HPDE6-E6E7 (cell line): Measurements from ENCODE around the gene MGST3.
"Not testable (repeated sequence)": the region's sequence is repeated elsewhere in the genome, so short reads cannot be mapped to it uniquely, and the experiment has no call there.

ENCODE experiments used
- DNase-seq: peaks from one replicate; pipeline ENCODE4 v3.0.0; 2011; ENCODE audit warnings: missing footprints; ENCODE audit errors: extremely low spot score

The MGST3 gene

DNA sequence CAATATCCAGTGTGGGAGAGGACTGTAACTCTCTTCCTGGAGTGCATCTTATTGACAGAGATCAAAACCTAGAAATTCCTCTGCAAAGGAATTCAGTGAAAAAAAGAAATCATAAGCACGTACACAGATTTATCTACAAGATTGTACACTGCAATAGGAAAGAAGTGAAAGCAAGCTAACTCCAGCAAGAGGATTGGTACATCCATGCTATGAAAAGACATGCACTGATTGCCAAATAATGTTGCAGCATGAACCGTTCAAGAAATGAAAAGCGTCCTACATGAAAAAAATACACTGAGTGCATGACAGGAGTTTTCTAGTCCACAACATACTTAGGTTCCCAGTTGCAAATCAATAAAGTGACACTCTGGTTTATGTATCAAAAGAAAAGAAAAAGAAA lies 1.9 kb upstream of the MGST3 start:
- no peak for DNase-seq

DNA sequence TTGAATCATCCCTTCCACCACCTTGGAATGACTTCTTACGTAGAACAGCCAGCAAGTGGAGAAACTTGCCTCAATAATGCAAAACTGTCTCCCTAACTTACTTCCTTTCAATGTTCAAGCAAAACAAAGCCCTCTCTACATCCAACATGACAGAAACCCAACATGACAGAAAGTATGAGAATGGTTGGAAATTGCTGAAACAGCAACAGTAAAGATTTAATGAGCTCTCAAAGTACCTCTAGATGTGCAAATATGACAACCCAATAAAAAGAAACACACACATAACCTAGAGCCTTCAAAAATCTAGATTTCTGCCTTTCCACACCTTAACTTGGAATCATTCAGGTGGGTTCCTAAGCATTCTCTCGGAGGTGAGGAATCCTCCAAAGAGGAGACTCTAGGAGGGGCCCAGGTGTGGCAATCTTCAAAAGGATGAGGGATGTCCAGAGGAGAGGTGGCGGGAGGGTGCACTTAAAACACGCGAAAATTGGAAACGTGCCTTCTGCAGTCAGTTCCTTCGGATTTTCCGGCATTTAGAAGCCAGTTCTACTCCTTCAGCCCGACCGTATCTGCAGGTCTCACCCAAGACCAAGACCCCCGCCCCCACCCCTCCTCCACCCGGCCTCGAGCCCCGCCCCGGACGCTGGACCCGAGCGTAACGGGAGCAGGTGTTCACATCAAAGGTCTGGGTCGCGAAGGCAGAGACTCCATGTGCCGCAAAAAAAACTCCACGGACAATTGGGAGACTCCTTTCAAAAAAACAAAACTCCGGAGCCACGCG lies 996 bp upstream of the MGST3 start:
- DNase-seq, result peak; percentile 22

DNA sequence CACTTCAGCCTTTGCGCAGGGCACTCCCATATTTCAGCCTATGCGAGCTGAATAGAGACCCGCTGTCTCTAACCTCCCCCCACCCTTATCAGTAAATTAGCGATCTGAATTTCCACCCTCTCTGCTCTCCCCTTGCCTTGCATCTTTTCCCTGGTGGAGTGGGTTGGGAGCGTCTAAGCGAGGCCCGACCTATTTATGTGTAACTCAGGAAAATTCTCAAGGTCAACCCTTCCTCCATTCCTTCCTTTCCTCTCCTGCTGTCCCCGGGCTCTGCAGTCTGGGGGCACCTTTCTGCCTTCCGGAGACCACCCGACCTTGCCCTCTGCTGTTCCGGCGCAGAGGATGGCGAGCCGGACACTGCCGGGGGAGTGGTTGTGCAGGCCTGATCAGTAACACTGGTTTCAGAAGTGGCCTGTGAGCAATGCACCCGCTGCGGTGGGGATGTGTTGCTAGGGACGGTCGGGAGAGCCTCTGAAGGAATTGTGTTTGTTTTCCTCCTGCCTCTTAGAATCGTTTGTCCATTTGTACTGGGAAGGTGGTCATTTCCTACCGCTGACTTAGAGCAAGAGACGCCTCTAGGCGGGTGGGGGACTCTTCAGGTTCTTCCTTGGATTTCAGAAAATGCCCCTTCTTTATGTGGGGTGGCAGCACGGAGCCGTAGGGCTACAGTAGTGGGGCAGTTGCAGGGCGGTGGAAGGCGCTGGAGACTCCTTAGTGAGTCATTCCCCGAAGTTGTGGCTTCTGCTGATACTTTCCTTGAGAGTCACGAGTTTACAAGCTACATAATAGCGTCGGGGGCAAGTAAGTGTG lies 513 bp downstream of the MGST3 start:
- DNase-seq, result peak; percentile 73

DNA sequence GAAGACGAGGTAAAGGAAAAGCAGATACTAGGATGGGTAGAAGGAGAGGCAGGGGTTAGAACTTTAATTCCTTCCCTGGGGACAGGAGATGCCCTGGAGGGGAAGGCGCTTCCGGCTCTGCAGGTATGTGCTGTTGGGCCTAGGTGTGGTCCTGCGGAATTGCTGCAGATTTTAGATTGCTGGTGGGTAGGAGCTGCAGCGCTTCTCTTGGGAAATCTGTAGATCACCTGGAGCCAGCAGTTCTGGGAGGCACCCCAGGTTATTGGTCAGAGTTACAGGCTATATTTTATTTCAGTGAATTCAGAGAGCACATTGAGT lies 1.1 kb downstream of the MGST3 start:
- no peak for DNase-seq

DNA sequence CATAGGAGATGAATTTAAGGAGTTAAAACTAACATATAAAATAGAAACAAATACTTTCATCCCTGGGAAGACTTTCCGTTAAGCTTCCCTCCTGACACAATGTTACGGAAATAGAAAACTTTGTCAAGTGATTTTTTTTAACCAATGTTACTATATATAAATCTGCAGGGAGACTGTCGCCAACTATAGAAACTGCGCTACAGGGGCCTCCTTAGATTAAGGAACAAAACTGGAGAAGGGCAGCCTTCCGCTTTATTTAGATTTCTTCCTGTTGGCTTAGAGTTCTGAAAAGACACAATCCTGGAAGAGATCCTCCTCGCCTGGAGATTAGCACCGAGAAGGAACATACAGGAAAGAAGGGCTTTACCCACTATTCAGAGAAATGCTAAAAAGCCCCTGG lies 1.5 kb downstream of the MGST3 start:
- no peak for DNase-seq

DNA sequence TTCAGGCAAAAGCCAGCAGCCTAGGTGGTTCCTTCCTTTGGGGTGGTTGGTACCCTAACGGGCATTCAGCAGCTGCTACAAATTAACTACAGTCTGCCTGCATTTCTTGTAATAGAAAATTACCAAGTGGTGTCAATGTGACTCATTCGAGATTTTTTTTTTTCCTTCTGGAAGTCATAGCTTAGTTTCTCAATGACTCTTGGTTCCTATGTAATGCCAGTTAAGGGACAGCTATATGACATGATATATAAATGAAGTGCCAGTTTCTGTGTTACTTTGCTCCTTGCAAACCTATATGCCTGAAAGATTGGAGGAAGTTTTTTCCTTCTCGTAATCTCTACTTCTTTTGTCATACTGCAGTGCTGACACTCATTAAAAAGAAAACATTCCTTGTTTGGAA lies 2.6 kb downstream of the MGST3 start:
- no peak for DNase-seq

DNA sequence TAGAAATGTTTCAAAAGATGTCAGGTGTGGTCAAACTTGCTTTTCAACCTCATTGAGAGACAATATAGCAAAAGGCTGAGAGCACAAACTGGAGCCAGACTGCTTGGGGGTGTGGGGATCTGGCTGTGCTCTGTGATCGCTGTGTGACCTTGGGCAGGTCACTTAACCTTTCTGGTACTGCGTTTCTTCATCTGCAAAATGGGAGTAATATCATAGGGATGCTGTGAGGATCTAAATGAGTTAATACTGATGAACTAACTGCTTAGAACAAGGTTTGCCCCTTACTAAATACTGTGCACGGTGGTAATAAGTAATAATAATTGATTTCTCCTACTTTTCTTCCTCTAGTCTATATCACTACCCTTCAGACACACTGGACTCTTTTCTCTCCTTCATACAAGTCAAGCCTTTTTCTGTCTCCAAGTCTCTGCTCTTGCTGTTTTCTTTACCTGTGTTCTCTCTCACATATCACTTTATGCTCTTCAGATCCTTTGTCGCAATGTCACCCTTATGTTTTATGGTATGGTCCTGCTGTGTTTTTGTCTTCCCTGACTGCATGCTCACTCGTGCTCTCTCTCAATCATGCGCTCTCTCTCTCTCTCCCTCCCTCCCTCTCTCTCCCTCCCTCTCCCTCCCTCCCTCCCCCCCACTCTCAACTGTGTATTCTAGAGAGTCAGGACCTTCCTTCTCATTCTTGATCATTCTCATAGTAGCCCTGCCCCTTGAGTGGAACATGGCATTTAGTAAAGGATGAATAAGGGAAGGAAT lies 3.3 kb downstream of the MGST3 start:
- no peak for DNase-seq

DNA sequence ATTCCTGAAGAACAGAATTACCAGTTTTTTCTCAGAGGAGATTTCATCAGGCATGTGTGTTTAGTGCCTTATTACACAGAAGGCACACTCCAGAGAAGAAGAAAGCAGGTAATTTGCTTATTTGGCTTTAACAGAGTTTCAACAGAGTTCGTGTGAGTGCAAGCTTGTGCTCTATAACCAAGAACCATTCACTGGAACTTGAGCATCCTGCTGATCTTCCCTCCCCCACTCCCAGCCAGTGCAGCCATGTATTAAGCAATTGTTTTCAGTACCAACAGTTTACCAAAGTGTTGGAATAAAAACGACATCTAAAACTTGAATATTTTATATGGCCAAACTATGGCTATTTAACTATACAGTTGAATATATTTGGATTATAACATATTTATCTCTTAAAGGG lies 4.3 kb downstream of the MGST3 start:
- DNase-seq, result no peak

DNA sequence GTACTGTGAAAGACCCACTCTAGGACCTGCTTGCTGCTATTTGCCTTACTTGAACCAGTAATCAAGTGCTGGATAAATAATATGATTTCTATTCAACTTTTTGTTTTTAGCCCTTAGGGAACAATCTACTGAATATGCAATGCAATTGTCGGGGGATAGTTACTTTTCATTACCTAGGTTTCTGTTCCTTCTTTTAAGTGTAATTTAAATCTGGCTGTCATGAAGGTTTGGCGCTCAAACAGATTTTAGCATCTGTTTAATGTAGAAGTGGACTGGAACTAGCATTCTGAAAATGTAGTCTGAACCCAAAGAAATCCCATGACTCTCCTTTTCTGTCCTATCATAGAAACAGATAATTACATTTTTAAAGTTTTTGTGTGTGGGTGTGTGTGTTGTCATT lies 4.8 kb downstream of the MGST3 start:
- no peak for DNase-seq

DNA sequence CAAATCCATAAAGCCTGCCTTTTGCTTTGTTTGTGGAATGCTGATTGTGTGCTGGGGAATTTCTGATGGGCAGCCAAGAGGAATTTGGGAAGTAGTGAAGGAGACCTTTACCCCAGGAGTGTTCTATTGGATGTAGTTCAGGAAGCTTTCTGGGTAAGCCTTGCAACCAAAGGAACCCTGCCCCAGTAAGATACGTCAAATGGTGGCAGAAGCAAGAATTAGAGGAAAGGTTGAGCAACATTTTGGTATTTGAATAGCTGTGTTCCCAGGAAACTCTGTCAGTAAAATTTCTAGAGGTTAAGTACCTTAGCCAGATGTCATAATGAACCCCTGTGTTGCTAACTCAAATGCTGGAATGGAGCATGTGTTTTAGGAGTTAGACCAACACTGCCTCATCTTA lies 6.4 kb downstream of the MGST3 start:
- no peak for DNase-seq

DNA sequence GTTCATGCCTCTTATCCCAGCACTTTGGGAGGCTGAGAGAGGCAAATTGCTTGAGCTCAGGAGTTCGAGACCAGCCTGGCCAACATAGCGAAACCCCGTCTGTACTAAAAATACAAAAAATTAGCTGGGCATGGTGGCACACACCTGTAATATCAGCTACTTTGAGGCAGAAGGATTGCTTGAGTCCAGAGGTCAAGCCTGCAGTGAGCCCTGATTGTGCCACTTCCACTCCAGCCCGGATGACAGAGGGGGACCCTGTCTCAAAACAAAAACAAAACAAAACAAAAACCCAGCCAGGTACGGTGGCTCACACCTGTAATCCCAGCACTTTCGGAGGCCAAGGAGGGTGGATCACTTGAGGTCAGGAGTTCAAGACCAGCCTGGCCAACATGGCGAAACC lies 7.2 kb downstream of the MGST3 start:
- DNase-seq, result not testable (repeated sequence)

DNA sequence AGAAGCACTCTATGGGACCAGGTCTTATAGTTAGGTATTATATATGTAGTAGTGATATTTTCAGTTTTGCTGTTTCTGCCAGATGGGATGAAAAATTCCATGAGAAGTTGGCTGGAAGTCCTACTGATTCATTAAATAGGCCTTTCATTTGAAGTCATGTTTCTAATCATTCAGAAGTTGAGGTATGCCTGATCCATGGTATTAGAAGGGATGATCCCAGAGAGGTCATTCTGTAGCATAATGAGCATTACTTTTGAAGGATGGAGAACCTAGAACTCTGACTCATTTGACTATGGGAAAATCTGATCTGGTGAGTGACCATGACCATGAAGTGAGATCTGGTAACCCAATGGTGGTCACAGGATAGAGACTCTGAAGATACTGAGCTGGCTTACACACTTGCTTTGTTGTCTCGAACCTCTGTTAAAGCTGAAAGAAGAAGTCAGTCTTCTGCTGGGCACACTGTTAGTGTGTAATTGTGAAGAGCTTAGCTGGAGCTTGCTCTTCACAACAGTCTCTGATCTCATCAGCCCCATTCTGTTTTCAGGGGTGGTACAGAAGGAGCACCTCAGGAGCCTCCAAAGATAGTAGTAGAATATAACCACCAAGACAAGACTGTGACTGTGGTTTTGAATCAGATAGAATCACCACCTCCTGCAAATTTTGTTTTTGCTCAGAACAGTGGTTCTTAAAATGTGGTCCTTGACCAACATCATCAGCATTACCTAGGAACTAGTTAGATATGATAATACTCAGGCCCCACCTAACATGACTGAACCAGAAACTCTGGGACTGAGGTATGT lies 9.0 kb downstream of the MGST3 start:
- no peak for DNase-seq

DNA sequence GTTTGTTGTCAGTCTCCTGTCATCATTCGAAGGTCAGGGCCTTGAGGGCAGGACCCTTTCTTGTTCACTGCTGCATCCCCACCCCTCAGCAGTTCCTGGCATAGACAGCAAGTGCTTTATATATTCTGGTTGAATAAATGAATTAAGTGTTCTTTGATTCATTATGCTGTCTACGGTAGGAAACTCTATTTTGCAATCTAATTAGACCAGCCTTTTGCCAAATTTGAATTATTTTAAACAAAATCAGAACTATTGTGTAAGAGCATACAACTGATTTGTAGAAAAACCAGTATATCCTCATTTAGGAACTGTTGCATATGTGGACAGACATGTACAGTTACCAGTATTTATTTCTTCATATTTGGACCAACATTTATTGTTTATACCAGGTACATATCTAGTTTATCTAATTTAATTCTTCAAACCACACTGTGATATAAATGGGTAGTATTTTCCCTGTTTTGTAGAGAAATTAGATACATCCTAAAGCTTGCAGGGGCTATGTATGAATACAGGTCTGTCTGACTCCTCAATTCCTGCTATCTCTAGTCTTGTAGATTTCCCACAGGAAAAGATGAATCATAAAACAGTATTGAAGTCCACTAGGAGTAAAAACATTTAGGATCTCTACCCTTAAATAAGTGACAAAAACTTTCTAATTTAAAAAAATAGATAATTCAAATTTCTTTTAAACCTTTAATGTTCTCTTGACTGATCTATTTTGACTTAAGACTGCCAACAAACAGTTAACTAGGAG lies 10.4 kb downstream of the MGST3 start:
- no peak for DNase-seq

DNA sequence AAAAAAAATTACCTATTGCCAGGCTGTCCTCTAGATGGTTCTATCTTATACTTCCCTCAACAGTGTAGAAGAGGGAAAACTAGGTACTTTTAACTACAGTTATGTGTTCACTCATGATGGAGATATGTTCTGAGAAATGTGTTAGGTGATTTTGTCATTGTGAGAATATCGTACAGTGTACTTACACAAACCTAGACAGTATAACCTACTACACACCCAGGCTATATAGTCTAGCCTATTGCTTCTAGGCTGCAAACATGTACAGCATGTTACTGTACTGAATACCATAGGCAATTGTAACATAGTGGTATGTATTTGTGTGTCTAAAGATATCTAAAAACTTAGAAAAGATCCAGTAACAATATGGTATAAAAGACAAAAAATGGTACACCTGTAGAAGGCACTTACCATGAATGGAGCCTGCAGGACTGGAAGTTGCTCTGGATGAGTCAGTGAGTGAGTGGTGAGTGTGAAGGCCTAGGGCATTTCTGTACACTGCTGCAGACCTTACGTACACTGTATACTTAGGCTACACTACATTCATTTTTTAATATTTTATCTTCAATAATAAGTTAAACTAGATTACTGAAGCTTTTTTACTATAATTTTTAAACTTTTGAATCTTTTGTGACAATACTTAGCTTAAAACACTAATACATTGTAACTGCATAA lies 13.2 kb downstream of the MGST3 start:
- DNase-seq, result no peak

DNA sequence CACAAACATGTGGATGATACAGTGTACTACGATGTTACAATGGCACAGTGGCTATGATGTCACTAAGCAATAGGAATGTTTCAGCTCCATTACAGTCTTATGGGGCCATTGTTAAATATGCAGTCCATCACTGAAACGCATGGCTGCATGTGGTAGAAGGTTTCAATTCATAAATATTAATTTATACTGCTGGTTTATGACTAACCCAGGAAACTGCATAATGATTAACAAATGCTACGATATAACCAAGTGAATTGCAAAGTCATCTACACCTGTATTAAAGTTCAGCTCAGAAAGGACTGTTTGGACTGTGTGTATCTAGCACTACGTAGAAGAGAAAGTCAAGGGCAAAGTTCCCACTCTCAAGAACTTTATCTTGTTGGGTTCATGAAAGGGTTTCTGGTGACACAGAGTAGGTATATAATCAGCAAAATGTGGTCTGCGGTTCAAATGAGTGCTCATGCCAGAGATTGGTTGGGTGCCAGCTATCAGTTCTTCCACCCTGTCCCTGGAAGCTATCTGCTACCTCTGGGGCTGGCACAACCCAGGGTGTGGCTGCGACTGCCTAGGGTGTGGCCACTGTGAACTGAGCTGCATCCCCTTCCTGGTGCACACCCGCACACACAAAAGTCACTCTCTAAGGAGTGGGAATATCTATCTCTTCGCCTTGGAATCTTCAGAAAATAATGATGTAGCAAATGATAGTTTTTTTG lies 14.8 kb downstream of the MGST3 start:
- no peak for DNase-seq

DNA sequence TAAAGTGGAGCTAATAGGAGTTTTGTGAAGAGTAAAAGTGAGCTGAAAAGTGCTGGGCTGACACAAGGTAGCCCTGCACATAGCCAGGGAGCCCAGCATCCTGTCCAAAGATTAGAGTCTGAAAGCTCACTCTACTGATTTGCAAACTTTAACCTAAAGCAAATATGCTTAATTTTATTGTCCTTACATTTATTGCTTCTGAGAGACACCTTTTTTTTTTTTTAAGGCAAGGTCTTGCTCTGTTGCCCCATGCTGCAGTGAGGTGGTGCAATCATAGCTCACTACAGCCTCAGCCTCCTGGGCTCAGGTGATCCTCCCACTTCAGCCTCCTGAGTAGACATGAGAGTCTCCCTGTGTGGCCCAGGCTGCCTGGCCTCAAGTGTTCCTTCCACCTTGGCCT lies 16.5 kb downstream of the MGST3 start:
- no peak for DNase-seq

DNA sequence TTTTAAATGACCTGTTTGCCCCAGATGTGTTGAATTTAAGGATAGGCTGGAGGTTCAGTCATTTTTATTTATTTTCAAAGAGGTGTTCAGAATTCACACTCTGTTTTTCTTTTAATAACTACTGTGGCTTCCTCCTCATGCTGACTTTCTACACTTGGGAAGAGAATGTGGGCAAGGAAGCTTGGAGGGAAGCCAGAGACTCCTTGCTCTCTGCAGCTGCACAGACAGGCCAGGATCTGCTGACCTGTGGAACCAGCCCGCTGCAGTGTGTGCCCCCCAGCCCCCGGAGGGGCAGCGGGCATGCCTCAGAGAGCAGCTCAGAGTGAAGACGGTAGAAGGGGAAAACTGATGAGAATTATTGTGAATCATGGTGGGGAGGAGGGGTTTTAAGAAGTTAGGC lies 16.9 kb downstream of the MGST3 start:
- DNase-seq, result no peak

DNA sequence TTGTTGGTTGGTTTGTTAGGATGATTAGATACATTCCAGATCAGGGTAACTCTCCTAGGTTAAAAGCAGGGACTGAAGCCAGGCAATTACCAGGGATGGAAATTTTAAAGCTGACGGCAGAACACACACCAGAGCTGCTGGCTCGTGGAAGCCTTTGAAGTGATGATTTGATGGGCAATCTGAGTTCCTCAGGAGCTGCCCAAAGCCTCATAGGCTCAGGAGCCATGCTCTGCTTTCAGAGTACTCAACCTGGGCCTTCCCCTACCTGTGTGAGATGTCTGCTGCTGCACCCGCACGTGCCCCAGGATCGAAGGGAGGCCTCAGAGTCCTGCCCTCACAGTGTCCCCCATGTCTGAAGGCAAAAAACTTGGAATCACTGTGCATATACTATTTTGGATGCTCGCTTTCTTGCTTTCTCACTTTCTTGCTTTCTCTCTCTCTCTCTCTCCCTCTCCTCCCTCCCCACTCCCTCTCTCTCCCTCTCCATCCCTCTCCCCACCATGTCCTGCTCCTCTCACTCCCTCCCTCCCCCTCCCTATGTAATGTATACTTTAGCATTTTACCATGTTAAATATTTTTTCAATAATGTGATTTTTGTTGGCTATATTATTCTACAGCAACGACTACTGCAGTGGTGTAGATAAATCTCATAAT lies 18.0 kb downstream of the MGST3 start:
- DNase-seq, result no peak

DNA sequence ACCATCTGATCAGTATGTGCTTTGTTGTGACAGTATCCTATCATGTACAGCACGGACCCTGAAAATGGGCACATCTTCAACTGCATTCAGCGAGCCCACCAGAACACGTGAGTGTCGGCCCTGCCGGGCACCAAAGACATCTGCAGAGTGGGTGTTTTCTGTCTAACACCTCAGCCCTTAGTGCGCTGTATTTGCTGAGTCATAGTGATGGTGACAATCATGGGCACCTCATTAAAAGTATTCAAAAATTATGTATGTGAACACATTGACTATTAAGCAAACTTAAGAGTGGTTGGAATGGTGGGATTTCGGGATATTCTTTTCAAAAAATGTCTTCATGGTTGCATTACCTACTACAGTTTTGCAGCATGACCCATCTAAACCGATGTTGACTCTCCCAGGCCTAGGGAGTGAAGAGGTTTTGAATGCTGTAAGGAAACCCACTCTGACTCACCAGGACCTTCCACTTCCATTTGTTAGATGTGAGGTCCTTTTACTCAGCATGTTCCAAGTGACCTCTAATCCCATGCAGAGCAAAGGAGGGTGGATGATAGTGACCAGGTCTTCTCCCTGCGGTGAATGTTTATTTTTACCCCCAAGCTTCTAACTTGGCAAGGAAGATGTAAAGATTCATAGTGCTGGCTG lies 20.1 kb downstream of the MGST3 start:
- no peak for DNase-seq
